Hepatocyte (in vitro differentiated cells): ENCODE results near the gene CUX1. TPM values are rescaled to one million over a fixed set of nuclear protein-coding genes. Genes with fewer than 3 reads are reported as not detected.
A peak's percentile ranks its signal among the peaks of the same experiment; 100 is the strongest.

Source experiments
- DNase-seq: peaks from one replicate; pipeline ENCODE4 v3.0.0-alpha.2; 2016; ENCODE audit warnings: low spot score
- H2AFZ ChIP-seq: fragments of 200-600 bp; sonication (generic); 2 replicates; pipeline ENCODE4 v1.6.0; 2016; ENCODE audit warnings: antibody characterized with exemption, mild to moderate bottlenecking
- H3K27ac ChIP-seq: fragments of 200-600 bp; sonication (generic); 2 replicates; pipeline ENCODE4 v1.5.1; 2016; ENCODE audit warnings: mild to moderate bottlenecking
- H3K27me3 ChIP-seq: fragments of 200-600 bp; sonication (generic); 2 replicates; pipeline ENCODE4 v1.6.1; 2016
- H3K36me3 ChIP-seq: fragments of 200-600 bp; sonication (generic); replicated peaks from 2 replicates; pipeline ENCODE4 v1.5.1; 2016; ENCODE audit warnings: low read depth; ENCODE audit not compliant: insufficient read depth
- H3K4me1 ChIP-seq: fragments of 200-600 bp; sonication (generic); 2 replicates; pipeline ENCODE4 v1.5.1; 2016; ENCODE audit warnings: mild to moderate bottlenecking, moderate library complexity; ENCODE audit not compliant: insufficient read depth
- H3K4me2 ChIP-seq: fragments of 200-600 bp; sonication (generic); 2 replicates; pipeline ENCODE4 v1.6.0; 2016
- H3K4me3 ChIP-seq: fragments of 200-600 bp; sonication (generic); 2 replicates; pipeline ENCODE4 v1.5.1; 2016; ENCODE audit warnings: mild to moderate bottlenecking
- H3K79me2 ChIP-seq: fragments of 200-600 bp; sonication (generic); 2 replicates; pipeline ENCODE4 v1.6.0; 2017; ENCODE audit warnings: mild to moderate bottlenecking
- H3K9me2 ChIP-seq: fragments of 200-600 bp; sonication (generic); replicated peaks from 2 replicates; pipeline ENCODE4 v1.6.0; 2017; ENCODE audit warnings: mild to moderate bottlenecking; ENCODE audit not compliant: insufficient read depth
- H3K9me3 ChIP-seq: fragments of 200-600 bp; sonication (generic); 2 replicates; pipeline ENCODE4 v1.5.1; 2016; ENCODE audit warnings: low read depth, mild to moderate bottlenecking
- H4K20me1 ChIP-seq: fragments of 200-600 bp; sonication (generic); 2 replicates; pipeline ENCODE4 v1.6.0; 2016; ENCODE audit warnings: mild to moderate bottlenecking; ENCODE audit not compliant: insufficient read depth, poor library complexity, severe bottlenecking
- EZH2 ChIP-seq: fragments of 200-600 bp; sonication (generic); IDR thresholded peaks from 2 replicates; pipeline ENCODE4 v1.6.1; 2016; ENCODE audit warnings: antibody characterized with exemption, mild to moderate bottlenecking, borderline replicate concordance
- EZH2phosphoT487 ChIP-seq: fragments of 200-600 bp; sonication (generic); IDR thresholded peaks from one replicate; pipeline ENCODE4 v1.6.1; 2018; ENCODE audit warnings: antibody characterized with exemption, mild to moderate bottlenecking, low read depth, moderate library complexity; ENCODE audit not compliant: unreplicated experiment, severe bottlenecking
- WGBS: methylation state at CpG from one replicate; pipeline ENCODE4 v1.1.6; 2016; ENCODE audit warnings: low lambda C conversion rate; ENCODE audit errors: missing lambda C conversion rate; 5-methylcytosine and 5-hydroxymethylcytosine counted together
- polyA plus RNA-seq: library from polyadenylated mRNA; unstranded; fragments of >200 nt; fragmentation: Nextera tagmentation; extraction: Ambion mirVana; gene quantifications from 2 replicates; pipeline ENCODE4 v1.2.1, GENCODE V29; 2016
- total RNA-seq: library from RNA; depleted of rRNA; stranded (reverse); fragments of >200 nt; gene quantifications from 2 replicates; pipeline ENCODE4 v1.2.3, GENCODE V29; 2014
- TF ChIP-seq, protein P1 (sequence below): fragments of 200-600 bp; sonication (generic); IDR thresholded peaks from 2 replicates; pipeline ENCODE4 v1.5.1; 2016; ENCODE audit warnings: antibody characterized with exemption, mild to moderate bottlenecking; ENCODE audit not compliant: poor library complexity

The CUX1 gene
- total and polyA plus RNA-seq, 2 experiments from 2014 or later, result 60.1 to 76.8 TPM

DNA sequence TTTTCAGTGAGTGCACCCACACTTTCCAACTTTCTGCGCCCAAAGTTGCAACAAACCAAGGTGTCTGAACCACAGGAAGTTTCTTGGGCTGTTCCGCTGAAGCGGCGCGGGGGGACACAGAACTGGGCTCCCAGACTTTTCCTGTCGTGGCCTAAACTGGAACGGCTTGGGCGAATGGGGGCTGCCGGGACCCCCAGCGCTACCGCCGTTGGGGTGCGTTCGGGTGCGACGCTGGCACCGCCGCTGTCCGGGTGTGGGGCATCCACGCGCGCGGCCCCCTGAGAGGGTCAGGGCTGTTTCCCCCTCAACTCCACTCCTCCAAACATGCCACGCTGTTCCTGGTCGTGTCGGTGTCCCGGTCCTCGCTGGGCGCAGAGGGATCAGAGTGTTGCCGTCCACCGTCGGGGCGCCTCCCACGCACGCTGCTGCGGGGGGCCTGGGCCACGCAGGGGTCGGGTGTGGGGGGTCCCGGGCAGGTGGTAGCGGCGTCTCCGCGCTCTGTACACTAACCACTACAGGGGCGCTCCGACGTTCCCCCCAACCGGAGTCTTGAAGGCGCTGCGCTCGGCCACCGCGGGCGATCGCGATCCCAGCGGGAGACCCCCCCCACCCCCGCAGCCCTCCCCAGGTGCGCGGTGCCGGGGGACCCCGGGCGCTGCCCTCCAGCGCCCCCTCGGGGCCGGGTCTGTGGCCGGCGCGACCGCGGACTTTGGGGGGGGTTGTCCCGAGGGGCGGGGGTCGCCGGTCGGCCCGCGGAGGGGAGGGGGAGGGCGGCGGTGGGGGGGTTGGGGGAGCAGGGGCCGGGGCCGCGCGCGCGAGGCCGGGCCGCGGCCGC lies 2.2 kb upstream of the CUX1 start:
- H3K9me3 ChIP-seq, result no peaks in the 10 kb centered on the region
- H3K4me2 ChIP-seq, result peak overlapping the region; percentile 100
- TF ChIP-seq EZH2phosphoT487, result no peak
- TF ChIP-seq, protein P1, sequence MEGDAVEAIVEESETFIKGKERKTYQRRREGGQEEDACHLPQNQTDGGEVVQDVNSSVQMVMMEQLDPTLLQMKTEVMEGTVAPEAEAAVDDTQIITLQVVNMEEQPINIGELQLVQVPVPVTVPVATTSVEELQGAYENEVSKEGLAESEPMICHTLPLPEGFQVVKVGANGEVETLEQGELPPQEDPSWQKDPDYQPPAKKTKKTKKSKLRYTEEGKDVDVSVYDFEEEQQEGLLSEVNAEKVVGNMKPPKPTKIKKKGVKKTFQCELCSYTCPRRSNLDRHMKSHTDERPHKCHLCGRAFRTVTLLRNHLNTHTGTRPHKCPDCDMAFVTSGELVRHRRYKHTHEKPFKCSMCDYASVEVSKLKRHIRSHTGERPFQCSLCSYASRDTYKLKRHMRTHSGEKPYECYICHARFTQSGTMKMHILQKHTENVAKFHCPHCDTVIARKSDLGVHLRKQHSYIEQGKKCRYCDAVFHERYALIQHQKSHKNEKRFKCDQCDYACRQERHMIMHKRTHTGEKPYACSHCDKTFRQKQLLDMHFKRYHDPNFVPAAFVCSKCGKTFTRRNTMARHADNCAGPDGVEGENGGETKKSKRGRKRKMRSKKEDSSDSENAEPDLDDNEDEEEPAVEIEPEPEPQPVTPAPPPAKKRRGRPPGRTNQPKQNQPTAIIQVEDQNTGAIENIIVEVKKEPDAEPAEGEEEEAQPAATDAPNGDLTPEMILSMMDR, result peak; percentile 44
- H3K4me1 ChIP-seq, result peaks cover 27% of the 10 kb centered on the region
- H4K20me1 ChIP-seq, result peaks cover 28% of the 10 kb centered on the region
- H3K27me3 ChIP-seq, result peaks cover 3% of the 10 kb centered on the region
- peak; percentile 86 for DNase-seq
- no peaks in the 10 kb centered on the region for H3K9me2 ChIP-seq
- no peaks in the 10 kb centered on the region for H3K36me3 ChIP-seq
- peak overlapping the region; percentile 87 for H2AFZ ChIP-seq
- H3K79me2 ChIP-seq, result peaks cover 38% of the 10 kb centered on the region
- peak overlapping the region; percentile 82 for H3K4me3 ChIP-seq
- H3K27ac ChIP-seq, result peak overlapping the region; percentile 90
- under 1% methylated on average over 32 of the region's 89 CpGs for WGBS

DNA sequence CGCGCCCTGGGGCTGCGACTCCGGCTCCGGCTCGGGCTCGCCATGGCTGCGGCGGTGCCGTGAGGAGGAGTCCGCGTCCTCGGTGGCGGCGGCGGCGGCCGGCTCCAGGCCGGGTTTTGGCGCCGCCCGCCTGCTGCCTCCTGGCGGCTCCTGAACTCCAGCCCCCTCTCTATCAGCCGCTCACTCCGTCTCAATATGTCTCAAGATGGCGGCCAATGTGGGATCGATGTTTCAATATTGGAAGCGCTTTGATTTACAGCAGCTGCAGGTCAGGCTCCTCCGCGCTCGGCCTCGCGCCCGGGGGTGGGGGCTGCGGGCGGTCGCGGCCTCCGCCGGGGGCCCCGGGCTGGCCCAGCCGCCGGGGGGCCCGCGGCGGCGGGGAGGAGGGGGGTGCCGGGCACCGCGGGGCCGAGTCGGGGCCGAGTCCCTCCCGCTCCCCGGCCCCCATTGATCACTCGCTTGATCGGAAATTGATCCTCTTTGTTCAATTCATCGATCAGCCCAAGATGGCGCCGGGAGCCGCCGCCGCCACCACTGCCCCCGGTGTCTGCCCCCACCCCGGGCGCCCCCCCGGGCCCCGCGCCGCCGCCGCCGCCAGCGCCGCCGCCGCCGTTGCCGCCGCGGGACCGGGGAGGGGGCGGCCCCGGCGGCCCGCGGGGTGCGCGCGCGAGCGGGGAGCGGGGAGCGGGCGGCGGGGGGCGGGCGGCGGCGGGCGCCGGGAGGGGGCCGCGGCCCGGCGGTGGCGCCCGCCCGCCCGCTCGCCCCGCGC lies 1.4 kb upstream of the CUX1 start:
- Histone ChIP-seq H3K27ac (peak overlapping the region; percentile 83), H3K27me3 (peaks cover 3% of the 10 kb centered on the region), H3K4me1 (peaks cover 35% of the 10 kb centered on the region), H2AFZ (no peak overlapping the region), H3K9me3 (no peaks in the 10 kb centered on the region), H3K79me2 (peaks cover 46% of the 10 kb centered on the region), H3K36me3 (no peaks in the 10 kb centered on the region), H3K4me2 (no peak overlapping the region), H3K4me3 (peak overlapping the region; percentile 20), H3K9me2 (no peaks in the 10 kb centered on the region), H4K20me1 (peaks cover 35% of the 10 kb centered on the region)
- TF ChIP-seq EZH2 (no peak), EZH2phosphoT487 (no peak)
- TF ChIP-seq, protein P1, result no peak
- WGBS, result under 1% methylated on average over 34 of the region's 113 CpGs
- peak; percentile 92 for DNase-seq

DNA sequence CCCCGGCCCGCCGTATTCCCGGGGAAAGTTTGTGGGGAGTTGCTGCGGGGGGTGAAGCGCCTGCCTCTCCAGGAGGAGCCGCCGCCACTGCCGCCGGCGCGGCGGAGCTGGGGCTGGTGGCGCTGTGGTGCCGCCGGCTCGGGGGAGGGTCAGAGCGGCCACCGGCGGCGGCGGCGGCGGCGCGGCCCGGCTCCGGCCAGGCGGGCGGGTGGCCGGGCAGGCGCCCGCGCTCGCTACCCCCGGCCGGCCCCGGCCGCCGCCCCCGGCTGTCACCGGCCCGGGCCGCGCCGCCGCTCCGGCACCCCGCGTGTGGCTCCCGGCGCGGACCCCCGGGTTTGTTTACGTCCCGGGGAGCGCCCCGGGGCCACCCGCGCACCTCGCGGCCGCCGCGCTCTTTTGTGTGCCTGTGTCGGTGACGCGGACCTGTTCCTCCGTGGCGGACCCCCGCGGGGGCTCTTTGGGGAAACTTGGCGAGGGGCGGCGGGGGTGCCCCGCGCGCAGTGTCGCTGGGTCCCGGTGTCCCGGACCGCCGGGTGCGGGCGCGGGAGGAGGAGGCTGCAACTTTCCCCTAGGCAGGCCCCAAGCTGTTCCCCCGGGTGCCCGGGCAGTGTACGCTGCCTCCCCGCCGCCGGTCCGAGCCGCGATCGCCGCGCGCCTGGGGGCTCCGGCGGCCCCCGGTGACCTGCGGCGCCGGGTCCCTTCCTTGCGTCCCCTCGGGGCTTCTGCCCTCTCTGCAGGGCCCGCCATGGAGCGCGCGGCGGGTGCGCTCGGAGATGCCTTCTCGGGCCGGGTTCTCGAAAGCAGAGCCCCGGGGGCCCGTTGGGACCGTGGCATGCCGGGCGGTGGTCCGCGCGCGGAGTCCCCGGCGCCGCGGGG lies 593 bp upstream of the CUX1 start:
- WGBS, result under 1% methylated on average over 47 of the region's 130 CpGs
- Histone ChIP-seq H3K79me2 (peaks cover 54% of the 10 kb centered on the region), H3K4me2 (peak overlapping the region; percentile 79), H4K20me1 (peaks cover 40% of the 10 kb centered on the region), H2AFZ (no peak overlapping the region), H3K4me1 (peaks cover 40% of the 10 kb centered on the region), H3K27ac (peak overlapping the region; percentile 92), H3K27me3 (peaks cover 3% of the 10 kb centered on the region), H3K9me3 (no peaks in the 10 kb centered on the region), H3K4me3 (peak overlapping the region; percentile 7), H3K36me3 (no peaks in the 10 kb centered on the region), H3K9me2 (no peaks in the 10 kb centered on the region)
- peak; percentile 80 for DNase-seq
- TF ChIP-seq, protein P1, result no peak
- no peak for TF ChIP-seq EZH2phosphoT487
- TF ChIP-seq EZH2, result no peak
